Spleen (tissue), 7 donors: ENCODE measurements around the gene CLEC18B.
"Not testable (repeated sequence)": the region's sequence is repeated elsewhere in the genome, so short reads cannot be mapped to it uniquely, and the experiment has no call there.

Source experiments
- POLR2AphosphoS5 ChIP-seq, 3 donors: sonication (generic); formaldehyde crosslinking; IDR thresholded peaks; one replicate each; pipeline ENCODE4 v1.5.1; 2017; ENCODE audit warnings: antibody characterized with exemption in 3 of 3
- TF ChIP-seq, protein P1 (sequence below), 11 experiments: fragments of 200-600 bp in 7 of 11; fragments of 450-650 bp in 4 of 11; sonication (generic) in 4 of 11; IDR thresholded peaks in 8 of 11; conservative IDR thresholded peaks in 3 of 11; 1 replicate in 7 of 11; 2 replicates in 4 of 11; pipeline versions ENCODE4 v1.4.0 to v1.8.0; 2016 to 2021; ENCODE audit warnings: antibody characterized with exemption in 11 of 11, inconsistent platforms in 4 of 11, mild to moderate bottlenecking in 1 of 11
- donor health status: DM: no; HTN: no; CAD: no; lungs with moderate emphysema.
- donor health status: DM: no; HTN: no; CAD: no.
- donor health status: DM: no; HTN: no; CAD: no.

DNA sequence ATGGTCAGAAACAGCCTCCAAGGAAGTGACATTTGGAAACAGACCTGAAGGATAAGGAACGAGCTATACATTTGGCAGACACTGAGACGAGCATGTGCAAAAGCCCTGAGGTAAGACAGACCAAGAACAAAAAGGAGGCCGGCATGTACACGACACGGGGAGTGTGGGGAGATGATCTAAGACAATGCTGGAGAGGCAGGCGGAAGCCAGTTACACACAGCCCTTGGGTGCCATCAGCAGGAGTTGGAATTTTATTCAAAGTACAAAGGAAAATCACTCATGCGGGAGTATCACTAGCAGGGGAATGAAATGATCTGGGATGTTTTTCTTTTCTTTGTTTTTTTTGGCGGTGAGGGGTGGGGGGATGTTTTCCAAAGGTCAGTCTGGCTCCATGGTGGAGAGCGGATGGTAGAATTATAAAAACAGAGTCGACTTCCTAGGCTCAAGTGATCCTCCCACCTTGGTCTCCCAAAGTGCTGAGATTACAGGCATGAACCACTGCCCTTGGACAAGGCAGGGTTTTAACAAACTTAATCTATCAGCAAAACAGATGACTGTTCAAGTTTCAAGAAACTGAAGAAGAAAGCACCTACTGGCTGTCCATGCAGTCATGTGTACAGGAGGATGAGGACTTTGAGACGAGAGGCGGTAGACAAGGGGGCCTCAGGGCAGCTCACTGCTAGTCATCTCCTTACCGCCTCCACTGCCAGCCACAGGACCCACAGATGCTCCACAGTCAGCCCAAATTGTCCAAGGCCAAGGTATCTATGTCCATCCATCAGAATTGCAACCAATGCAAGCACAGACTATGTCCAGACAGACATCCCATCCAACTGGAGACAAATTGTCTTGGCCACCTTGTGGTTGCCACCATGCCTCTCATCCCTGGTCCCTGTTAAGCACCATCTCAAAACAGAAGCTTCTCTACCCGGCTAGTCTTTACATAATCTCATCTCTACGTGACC is 59.4 kb downstream of the CLEC18B start:
- TF ChIP-seq, protein P1, sequence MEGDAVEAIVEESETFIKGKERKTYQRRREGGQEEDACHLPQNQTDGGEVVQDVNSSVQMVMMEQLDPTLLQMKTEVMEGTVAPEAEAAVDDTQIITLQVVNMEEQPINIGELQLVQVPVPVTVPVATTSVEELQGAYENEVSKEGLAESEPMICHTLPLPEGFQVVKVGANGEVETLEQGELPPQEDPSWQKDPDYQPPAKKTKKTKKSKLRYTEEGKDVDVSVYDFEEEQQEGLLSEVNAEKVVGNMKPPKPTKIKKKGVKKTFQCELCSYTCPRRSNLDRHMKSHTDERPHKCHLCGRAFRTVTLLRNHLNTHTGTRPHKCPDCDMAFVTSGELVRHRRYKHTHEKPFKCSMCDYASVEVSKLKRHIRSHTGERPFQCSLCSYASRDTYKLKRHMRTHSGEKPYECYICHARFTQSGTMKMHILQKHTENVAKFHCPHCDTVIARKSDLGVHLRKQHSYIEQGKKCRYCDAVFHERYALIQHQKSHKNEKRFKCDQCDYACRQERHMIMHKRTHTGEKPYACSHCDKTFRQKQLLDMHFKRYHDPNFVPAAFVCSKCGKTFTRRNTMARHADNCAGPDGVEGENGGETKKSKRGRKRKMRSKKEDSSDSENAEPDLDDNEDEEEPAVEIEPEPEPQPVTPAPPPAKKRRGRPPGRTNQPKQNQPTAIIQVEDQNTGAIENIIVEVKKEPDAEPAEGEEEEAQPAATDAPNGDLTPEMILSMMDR (IDR thresholded peaks at IDR 0.05 in 8 of 11, conservative IDR thresholded peaks at IDR 0.05 in 3 of 11): not testable (repeated sequence)
- TF ChIP-seq POLR2AphosphoS5 (IDR thresholded peaks at IDR 0.05): not testable (repeated sequence)
